Caco-2 (cell line): ENCODE results near the gene KDM6A. TPM values are rescaled to one million over a fixed set of nuclear protein-coding genes. Genes with fewer than 3 reads are reported as not detected.

Source experiments
- BruUV-seq: library from RNA; stranded (reverse); fragments of 400-500 nt; replicated peaks from 2 replicates; lab custom pipeline; 2021; lab: Mats Ljungman, UMichigan
- CTCF ChIA-PET: fragments of 300-600 bp; sonication (Branson Sonifier 250); formaldehyde crosslinking; loops from one replicate; lab custom pipeline; 2022; ENCODE audit warnings: antibody characterized with exemption; lab: Charles Lee
- POLR2A ChIA-PET: fragments of 300-600 bp; sonication (Branson Sonifier 250); formaldehyde crosslinking; loops from one replicate; lab custom pipeline; 2022; ENCODE audit warnings: antibody characterized with exemption; lab: Charles Lee
- DNase-seq, 2 experiments: peaks; one replicate each; pipeline versions ENCODE4 v3.0.0 to v3.0.0-alpha.2; 2020 to 2022
- H3K27me3 ChIP-seq: replicated peaks from 2 replicates; pipeline ENCODE4 v1.6.0; 2011; ENCODE audit warnings: low read length; ENCODE audit not compliant: control insufficient read depth, insufficient read depth
- H3K36me3 ChIP-seq: 2 replicates; pipeline ENCODE4 v1.5.1; 2011; ENCODE audit warnings: low read length; ENCODE audit not compliant: control insufficient read depth, insufficient read depth
- H3K4me1 ChIP-seq: fragments of 250-450 bp; sonication (Bioruptor Pico); 2 replicates; pipeline ENCODE4 v1.5.1; 2020; ENCODE audit warnings: mild to moderate bottlenecking
- H3K4me3 ChIP-seq: 2 replicates; pipeline ENCODE4 v1.5.1; 2011; ENCODE audit warnings: low read depth, mild to moderate bottlenecking, control low read depth, low read length
- H3K9me3 ChIP-seq: fragments of 250-450 bp; sonication (Bioruptor Pico); 2 replicates; pipeline ENCODE4 v1.5.1; 2020; ENCODE audit warnings: mild to moderate bottlenecking, moderate library complexity
- H3K27ac Mint-ChIP-seq: one replicate; pipeline ENCODE4 v1.8.0; 2022; ENCODE audit warnings: mixed read lengths; ENCODE audit not compliant: unreplicated experiment
- H3K27me3 Mint-ChIP-seq: one replicate; pipeline ENCODE4 v1.8.0; 2022; ENCODE audit warnings: mixed read lengths; ENCODE audit not compliant: insufficient read depth, unreplicated experiment
- H3K36me3 Mint-ChIP-seq: one replicate; pipeline ENCODE4 v1.8.0; 2022; ENCODE audit warnings: mild to moderate bottlenecking, mixed read lengths; ENCODE audit not compliant: insufficient read depth, unreplicated experiment
- H3K4me1 Mint-ChIP-seq: one replicate; pipeline ENCODE4 v1.8.0; 2022; ENCODE audit warnings: low read depth, mixed read lengths; ENCODE audit not compliant: unreplicated experiment
- H3K4me3 Mint-ChIP-seq: one replicate; pipeline ENCODE4 v1.8.0; 2022; ENCODE audit warnings: mild to moderate bottlenecking, moderate library complexity, mixed read lengths; ENCODE audit not compliant: unreplicated experiment
- H3K9me3 Mint-ChIP-seq: one replicate; pipeline ENCODE4 v1.8.0; 2022; ENCODE audit warnings: mixed read lengths; ENCODE audit not compliant: unreplicated experiment
- CTCF ChIP-seq, 2 experiments: fragments of 200-600 bp in 1 of 2; IDR thresholded peaks; 1 replicate in 1 of 2; 2 replicates in 1 of 2; pipeline versions ENCODE4 v1.5.1 to v1.8.0; 2011 to 2022; ENCODE audit warnings: antibody characterized with exemption in 1 of 2, control low read depth in 1 of 2, inconsistent platforms in 1 of 2, low read depth in 1 of 2, low read length in 1 of 2, mild to moderate bottlenecking in 1 of 2, moderate library complexity in 1 of 2; ENCODE audit not compliant: insufficient read depth in 1 of 2, severe bottlenecking in 1 of 2, unreplicated experiment in 1 of 2
- intact Hi-C: fragments of 100-400 bp; cut with micrococcal nuclease; formaldehyde crosslinking; loops from one replicate; pipeline ENCODE4 v1.10.0; 2022; ENCODE audit not compliant: unreplicated experiment
- total RNA-seq: library from RNA; stranded (reverse); gene quantifications from 2 replicates; pipeline ENCODE4 v1.2.3, GENCODE V29; 2022

KDM6A gene
- total RNA-seq, 1 experiment from 2014 or later, result 34.2 TPM

- Histone ChIP-seq H3K36me3 (no peaks in the 10 kb centered on the region), H3K4me1 (no peaks in the 10 kb centered on the region), H3K9me3 (no peaks in the 10 kb centered on the region), H3K27me3 (no peaks in the 10 kb centered on the region), H3K4me3 (no peak overlapping the region)
- Mint-ChIP-seq H3K27me3 (no peaks in the 10 kb centered on the region), H3K4me1 (peaks cover 7% of the 10 kb centered on the region), H3K36me3 (peaks cover 11% of the 10 kb centered on the region), H3K4me3 (no peak overlapping the region), H3K9me3 (peaks cover 11% of the 10 kb centered on the region), H3K27ac (no peak overlapping the region)
- no TSS peak for BruUV-seq
- DNase-seq, result no peak
- no peak for TF ChIP-seq CTCF (IDR thresholded peaks at IDR 0.05; ENCODE audit: insufficient read depth in 1 of 2, low read depth in 1 of 2, low read length in 1 of 2, severe bottlenecking in 1 of 2, unreplicated experiment in 1 of 2)
- ChIA-PET POLR2A (no interaction called here), CTCF (no interaction called here)
- intact Hi-C loops, result no loop called here
Measured at GRCh38 chrX:44978976-44979375, 106.0 kb downstream of the KDM6A start.

GRCh38 chrX:44980403-44980802 is 107.4 kb downstream of the KDM6A start:
- no peak overlapping the region for H3K27ac Mint-ChIP-seq

GRCh38 chrX:44980883-44981282 is 107.9 kb downstream of the KDM6A start:
- H3K9me3 Mint-ChIP-seq, result no peaks in the 10 kb centered on the region
- no peak overlapping the region for H3K4me3 ChIP-seq
- H3K4me1 ChIP-seq, result no peaks in the 10 kb centered on the region
- ChIA-PET POLR2A (no interaction called here), CTCF (no interaction called here)
- peaks cover under 1% of the 10 kb centered on the region for H3K36me3 Mint-ChIP-seq
- no peaks in the 10 kb centered on the region for H3K27me3 Mint-ChIP-seq
- no peak overlapping the region for H3K27ac Mint-ChIP-seq
- H3K27me3 ChIP-seq, result no peaks in the 10 kb centered on the region
- no peak for TF ChIP-seq CTCF (IDR thresholded peaks at IDR 0.05; ENCODE audit: insufficient read depth in 1 of 2, low read depth in 1 of 2, low read length in 1 of 2, severe bottlenecking in 1 of 2, unreplicated experiment in 1 of 2)
- H3K9me3 ChIP-seq, result no peaks in the 10 kb centered on the region
- H3K4me1 Mint-ChIP-seq, result no peaks in the 10 kb centered on the region
- H3K36me3 ChIP-seq, result no peaks in the 10 kb centered on the region
- BruUV-seq, result no TSS peak
- DNase-seq, result no peak
- intact Hi-C loops, result no loop called here
- H3K4me3 Mint-ChIP-seq, result no peak overlapping the region

More at GRCh38 chrX:44980403-44980802, 107.4 kb downstream of the KDM6A start:
- CTCF ChIA-PET, result no interaction called here
- no peak for TF ChIP-seq CTCF (IDR thresholded peaks at IDR 0.05; ENCODE audit: insufficient read depth in 1 of 2, low read depth in 1 of 2, low read length in 1 of 2, severe bottlenecking in 1 of 2, unreplicated experiment in 1 of 2)
- no TSS peak for BruUV-seq
- Histone ChIP-seq H3K9me3 (no peaks in the 10 kb centered on the region), H3K4me1 (no peaks in the 10 kb centered on the region), H3K4me3 (no peak overlapping the region), H3K27me3 (no peaks in the 10 kb centered on the region), H3K36me3 (no peaks in the 10 kb centered on the region)
- Mint-ChIP-seq H3K4me1 (no peaks in the 10 kb centered on the region), H3K27me3 (no peaks in the 10 kb centered on the region), H3K9me3 (no peaks in the 10 kb centered on the region), H3K36me3 (no peaks in the 10 kb centered on the region), H3K4me3 (no peak overlapping the region)
- no peak for DNase-seq
- intact Hi-C loops, result no loop called here
- POLR2A ChIA-PET, result no interaction called here
